Left colon (tissue), 2 donors: ENCODE data around the gene PRKCH. TPM values are rescaled to one million over a fixed set of nuclear protein-coding genes. Genes with fewer than 3 reads are reported as not detected.

Source experiments
- ATAC-seq: fragments of 200-7000 bp; cut with Tn5 transposase; one replicate; pipeline ENCODE4 v1.9.1; 2020; ENCODE audit warnings: mild to moderate bottlenecking, moderate library complexity
- DNase-seq, 2 donors: peaks; one replicate each; pipeline ENCODE4 v3.0.0-alpha.2; 2020
- intact Hi-C, 2 donors: fragments of 100-400 bp; cut with DNase I in 1 of 2; cut with micrococcal nuclease in 1 of 2; formaldehyde crosslinking; loops; one replicate each; pipeline versions ENCODE4 v1.11.2 to v1.14.0; 2022; cut with DNase I, micrococcal nuclease
- total RNA-seq, 2 donors: library from RNA; stranded (reverse); fragmentation: NEBNext Ultra II Directional; extraction: Animal tissue kit (Norgen Biotek cat#: 25700); gene quantifications; one replicate each; pipeline ENCODE4 v1.2.1, GENCODE V29; 2021
- donor health status: DM: no; HTN: no; CAD: no.
- donor health status: DM: yes; HTN: yes; CAD: no.

Gene PRKCH
- total RNA-seq, 2 donors from 2014 or later: 11.7 to 11.9 TPM

GRCh38 chr14:61568572-61569011 lies 247.2 kb downstream of the PRKCH start:
- ATAC-seq (peak; percentile 86), DNase-seq (peak in 1 of 2 donors; percentile 73)
- intact Hi-C loops: no loop called here

GRCh38 chr14:61569308-61569707 lies 247.9 kb downstream of the PRKCH start:
- ATAC-seq: no peak
- intact Hi-C loops: no loop called here
- no peak for DNase-seq

- intact Hi-C loops: no loop called here
- ATAC-seq (no peak), DNase-seq (no peak)
These were observed 248.6 kb downstream of the PRKCH start for GRCh38 chr14:61569812-61570548.

- ATAC-seq: no peak
- intact Hi-C loops: no loop called here
- DNase-seq: no peak
These were observed 249.3 kb downstream of the PRKCH start for GRCh38 chr14:61570549-61571290.

- DNase-seq: no peak
- ATAC-seq: no peak
- intact Hi-C loops: no loop called here
These were observed 250.5 kb downstream of the PRKCH start for GRCh38 chr14:61571917-61572316.

- ATAC-seq: no peak
- DNase-seq: no peak
- intact Hi-C loops: no loop called here
These were observed 251.9 kb downstream of the PRKCH start for GRCh38 chr14:61573321-61573720.

GRCh38 chr14:61573748-61574513 lies 252.6 kb downstream of the PRKCH start:
- DNase-seq: no peak
- intact Hi-C loops: no loop called here
- no peak for ATAC-seq

GRCh38 chr14:61574514-61574807 lies 253.1 kb downstream of the PRKCH start:
- intact Hi-C loops: no loop called here
- DNase-seq (no peak), ATAC-seq (no peak)

GRCh38 chr14:61575126-61575525 lies 253.7 kb downstream of the PRKCH start:
- DNase-seq (no peak), ATAC-seq (no peak)
- intact Hi-C loops: no loop called here

- intact Hi-C loops: no loop called here
- DNase-seq: no peak
These were observed 254.3 kb downstream of the PRKCH start for GRCh38 chr14:61575551-61576150.

GRCh38 chr14:61577506-61577931 lies 256.1 kb downstream of the PRKCH start:
- intact Hi-C loops: no loop called here
- ATAC-seq (no peak), DNase-seq (no peak)

More at GRCh38 chr14:61575551-61576150, 254.3 kb downstream of the PRKCH start:
- peak; percentile 46 for ATAC-seq

GRCh38 chr14:61578745-61579144 lies 257.4 kb downstream of the PRKCH start:
- intact Hi-C loops: no loop called here
- DNase-seq (no peak), ATAC-seq (no peak)

GRCh38 chr14:61581340-61581739 lies 260.0 kb downstream of the PRKCH start:
- DNase-seq (no peak), ATAC-seq (no peak)
- intact Hi-C loops: no loop called here

GRCh38 chr14:61581955-61582615 lies 260.7 kb downstream of the PRKCH start:
- ATAC-seq (no peak), DNase-seq (no peak)
- intact Hi-C loops: no loop called here

- ATAC-seq (no peak), DNase-seq (no peak)
- intact Hi-C loops: no loop called here
These were observed 261.4 kb downstream of the PRKCH start for GRCh38 chr14:61582815-61583214.

- intact Hi-C loops: no loop called here
- ATAC-seq (no peak), DNase-seq (no peak)
These were observed 263.0 kb downstream of the PRKCH start for GRCh38 chr14:61584331-61584741.

- intact Hi-C loops: no loop called here
- DNase-seq: peak; percentile 65 to 68
- peak; percentile 87 for ATAC-seq
These were observed 264.5 kb downstream of the PRKCH start for GRCh38 chr14:61585598-61586543.

GRCh38 chr14:61586544-61587055 lies 265.2 kb downstream of the PRKCH start:
- DNase-seq (no peak), ATAC-seq (no peak)
- intact Hi-C loops: no loop called here
